Activated CD8-positive, alpha-beta T cell treated with anti-CD3 and anti-CD28 coated beads for 36 hours (primary cell): Measurements from ENCODE around the gene MEIG1. TPM values are rescaled to one million over a fixed set of nuclear protein-coding genes. Genes with fewer than 3 reads are reported as not detected.

Experiments
- ATAC-seq: fragments of 200-7000 bp; cut with Tn5 transposase; one replicate; pipeline ENCODE4 v1.10.0; 2021; ENCODE audit warnings: mild to moderate bottlenecking, moderate library complexity
- CTCF ChIA-PET: fragments of 350-600 bp; sonication (Branson Sonifier 250); formaldehyde crosslinking; loops from one replicate; lab custom pipeline; 2021; ENCODE audit warnings: antibody characterized with exemption; lab: Charles Lee
- POLR2A ChIA-PET: fragments of 350-600 bp; sonication (Branson Sonifier 250); formaldehyde crosslinking; loops from one replicate; lab custom pipeline; 2021; ENCODE audit warnings: antibody characterized with exemption; lab: Charles Lee
- DNase-seq: peaks from one replicate; pipeline ENCODE4 v3.0.0-alpha.2; 2020
- H3K27ac Mint-ChIP-seq: one replicate; pipeline ENCODE4 v1.8.0; 2021; ENCODE audit warnings: mild to moderate bottlenecking, mixed read lengths
- H3K27me3 Mint-ChIP-seq: one replicate; pipeline ENCODE4 v1.8.0; 2021; ENCODE audit warnings: mixed read lengths
- H3K36me3 Mint-ChIP-seq: one replicate; pipeline ENCODE4 v1.8.0; 2021; ENCODE audit warnings: low read depth, mixed read lengths
- H3K4me1 Mint-ChIP-seq: one replicate; pipeline ENCODE4 v1.8.0; 2021; ENCODE audit warnings: low read depth, mixed read lengths
- H3K4me3 Mint-ChIP-seq: one replicate; pipeline ENCODE4 v1.8.0; 2021; ENCODE audit warnings: mild to moderate bottlenecking, moderate library complexity, mixed read lengths
- H3K9me3 Mint-ChIP-seq: one replicate; pipeline ENCODE4 v1.8.0; 2021; ENCODE audit warnings: mixed read lengths
- intact Hi-C: fragments of 100-400 bp; cut with micrococcal nuclease; formaldehyde crosslinking; loops from one replicate; pipeline ENCODE4 v1.10.0; 2022
- total RNA-seq, 2 experiments: library from RNA; stranded (reverse); gene quantifications; one replicate each; pipeline ENCODE4 v1.2.3, GENCODE V29; 2021
- TF ChIP-seq, protein P1 (sequence below): fragments of 200-600 bp; IDR thresholded peaks from one replicate; pipeline ENCODE4 v1.8.0; 2022; ENCODE audit warnings: antibody characterized with exemption, mild to moderate bottlenecking

The MEIG1 gene, protein sequence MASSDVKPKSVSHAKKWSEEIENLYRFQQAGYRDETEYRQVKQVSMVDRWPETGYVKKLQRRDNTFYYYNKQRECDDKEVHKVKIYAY
- total RNA-seq: under 1 TPM in 1 of 2 experiments, not detected in 1; 0.79 TPM

DNA sequence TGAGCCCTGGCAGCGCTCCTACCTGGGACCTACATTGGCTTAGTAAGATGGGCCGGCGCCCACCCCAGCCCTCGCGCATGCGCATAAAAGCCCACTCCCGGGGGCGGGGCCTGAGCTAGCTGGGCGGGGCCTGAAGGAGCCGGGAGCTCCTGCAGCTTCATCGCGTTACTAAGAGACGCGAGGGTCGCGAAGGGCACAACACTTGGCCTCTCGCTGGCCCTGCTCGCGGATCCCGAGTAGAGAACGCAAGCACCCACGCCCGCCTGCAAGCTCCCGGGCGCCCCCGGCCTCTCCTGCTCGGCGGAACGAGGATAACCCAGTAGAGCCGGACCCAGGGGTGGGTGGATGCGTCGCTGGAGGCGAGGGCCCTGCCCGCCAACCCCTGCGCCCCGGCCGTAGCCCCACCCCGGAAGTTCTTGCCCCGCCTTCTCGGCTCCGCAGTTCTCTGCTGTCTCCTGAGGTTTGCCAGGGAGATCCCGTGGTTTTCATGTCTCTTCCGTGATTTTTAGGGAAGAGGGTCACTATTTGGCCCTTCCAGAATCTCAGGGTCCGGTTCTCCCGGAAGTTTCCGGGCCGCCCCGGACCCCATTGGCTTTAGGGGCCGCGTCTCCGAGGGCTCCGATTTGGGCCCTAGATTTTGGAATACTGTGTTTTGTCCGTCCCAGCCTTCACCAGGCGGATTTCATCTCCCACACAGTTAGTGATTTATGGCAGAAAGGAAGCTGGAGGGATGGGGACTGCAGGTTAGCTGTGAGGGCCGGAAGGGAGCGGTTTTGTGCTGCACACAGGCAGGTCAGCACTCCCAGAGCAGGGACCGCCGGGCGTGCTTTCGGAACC is at the start of gene MEIG1:
Gene MEIG1, plus strand, starts transcription at position 168 of the 837 bp plus-strand sequence. CDS start 7,081 bp downstream, outside the sequence.
- peak; percentile 94 for DNase-seq
- CTCF ChIA-PET: interaction anchor here (0.7 to 3.7 kb wide), 6 partner anchors 12 to 396 kb away, joined by 3 to 18 read pairs (median 3); no protein-coding TSS in a partner anchor
- H3K4me1 Mint-ChIP-seq: peaks cover 20% of the 10 kb centered on the region
- peak within 1 kb of the TSS; percentile 98 for H3K4me3 Mint-ChIP-seq
- H3K9me3 Mint-ChIP-seq: no peaks in the 10 kb centered on the region
- peak within 1 kb of the TSS; percentile 99 for H3K27ac Mint-ChIP-seq
- ATAC-seq: peak; percentile 88
- intact Hi-C loops: loop anchor here (10.0 kb wide), 1 partner anchor 125 kb away; the partner anchor contains the start of genes CDNF, HSPA14 and MSANTD7
- no peaks in the 10 kb centered on the region for H3K36me3 Mint-ChIP-seq
- no peaks in the 10 kb centered on the region for H3K27me3 Mint-ChIP-seq
- POLR2A ChIA-PET: interaction anchor here (0.6 to 1.4 kb wide), 6 partner anchors 9 to 370 kb away, joined by 3 to 7 read pairs (median 4); partner anchors contain the start of genes HSPA14, MSANTD7 and SUV39H2
- TF ChIP-seq, protein P1, sequence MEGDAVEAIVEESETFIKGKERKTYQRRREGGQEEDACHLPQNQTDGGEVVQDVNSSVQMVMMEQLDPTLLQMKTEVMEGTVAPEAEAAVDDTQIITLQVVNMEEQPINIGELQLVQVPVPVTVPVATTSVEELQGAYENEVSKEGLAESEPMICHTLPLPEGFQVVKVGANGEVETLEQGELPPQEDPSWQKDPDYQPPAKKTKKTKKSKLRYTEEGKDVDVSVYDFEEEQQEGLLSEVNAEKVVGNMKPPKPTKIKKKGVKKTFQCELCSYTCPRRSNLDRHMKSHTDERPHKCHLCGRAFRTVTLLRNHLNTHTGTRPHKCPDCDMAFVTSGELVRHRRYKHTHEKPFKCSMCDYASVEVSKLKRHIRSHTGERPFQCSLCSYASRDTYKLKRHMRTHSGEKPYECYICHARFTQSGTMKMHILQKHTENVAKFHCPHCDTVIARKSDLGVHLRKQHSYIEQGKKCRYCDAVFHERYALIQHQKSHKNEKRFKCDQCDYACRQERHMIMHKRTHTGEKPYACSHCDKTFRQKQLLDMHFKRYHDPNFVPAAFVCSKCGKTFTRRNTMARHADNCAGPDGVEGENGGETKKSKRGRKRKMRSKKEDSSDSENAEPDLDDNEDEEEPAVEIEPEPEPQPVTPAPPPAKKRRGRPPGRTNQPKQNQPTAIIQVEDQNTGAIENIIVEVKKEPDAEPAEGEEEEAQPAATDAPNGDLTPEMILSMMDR: no peak

DNA sequence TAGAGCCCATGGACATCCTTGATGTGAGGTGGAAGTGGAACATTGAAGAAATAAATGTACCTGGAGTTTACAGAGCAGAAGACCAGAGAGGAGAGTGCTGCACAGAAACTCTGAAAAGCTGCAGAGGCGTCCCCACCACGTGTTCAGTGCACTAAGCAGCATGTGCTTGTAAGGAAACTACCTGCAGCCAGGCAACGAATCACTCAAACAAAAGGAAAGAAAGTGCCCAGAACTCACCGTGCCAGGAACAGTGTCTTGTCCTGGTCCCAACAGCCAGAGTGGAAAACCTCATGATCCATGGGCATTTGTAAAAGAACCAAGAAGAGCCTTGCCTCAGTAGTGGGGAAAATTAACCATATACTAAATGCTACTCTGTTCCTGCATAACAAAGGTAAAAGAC is 48.2 kb upstream of the MEIG1 start:
- POLR2A ChIA-PET: no interaction called here
- Mint-ChIP-seq H3K9me3 (peaks cover 11% of the 10 kb centered on the region), H3K36me3 (peaks cover 84% of the 10 kb centered on the region), H3K27ac (no peak overlapping the region), H3K4me1 (peaks cover 16% of the 10 kb centered on the region), H3K4me3 (no peak overlapping the region), H3K27me3 (no peaks in the 10 kb centered on the region)
- intact Hi-C loops: no loop called here
- ATAC-seq (no peak), DNase-seq (no peak)
- CTCF ChIA-PET: interaction anchor here (1.7 kb wide), 1 partner anchor 8 kb away, joined by 4 read pairs; no protein-coding TSS in a partner anchor
- TF ChIP-seq, protein P1: no peak

DNA sequence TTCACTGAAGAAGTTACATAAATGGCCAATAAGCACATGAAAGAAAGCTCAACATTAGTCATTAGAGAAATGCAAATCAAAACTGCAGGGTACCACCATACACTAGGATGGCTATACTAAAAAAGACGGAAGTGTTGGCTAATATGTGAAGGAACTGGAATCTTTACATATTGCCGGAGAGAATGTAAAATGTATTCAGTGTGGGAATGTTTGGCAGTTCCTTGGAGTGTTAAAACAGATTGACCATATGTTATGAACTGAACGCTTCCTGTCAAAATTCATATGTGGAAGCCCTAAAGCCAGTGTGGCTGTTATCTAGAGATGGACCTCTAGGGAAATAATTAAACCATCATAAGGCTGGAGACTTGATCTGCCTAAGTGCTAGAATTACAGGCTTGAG is 47.4 kb upstream of the MEIG1 start:
- POLR2A ChIA-PET: no interaction called here
- ATAC-seq (no peak), DNase-seq (no peak)
- CTCF ChIA-PET: interaction anchor here (1.7 kb wide), 1 partner anchor 9 kb away, joined by 4 read pairs; no protein-coding TSS in a partner anchor
- Mint-ChIP-seq H3K27me3 (no peaks in the 10 kb centered on the region), H3K36me3 (peaks cover 87% of the 10 kb centered on the region), H3K27ac (no peak overlapping the region), H3K4me1 (peaks cover 15% of the 10 kb centered on the region), H3K9me3 (peaks cover 14% of the 10 kb centered on the region), H3K4me3 (no peak overlapping the region)
- intact Hi-C loops: no loop called here
- TF ChIP-seq, protein P1: no peak

DNA sequence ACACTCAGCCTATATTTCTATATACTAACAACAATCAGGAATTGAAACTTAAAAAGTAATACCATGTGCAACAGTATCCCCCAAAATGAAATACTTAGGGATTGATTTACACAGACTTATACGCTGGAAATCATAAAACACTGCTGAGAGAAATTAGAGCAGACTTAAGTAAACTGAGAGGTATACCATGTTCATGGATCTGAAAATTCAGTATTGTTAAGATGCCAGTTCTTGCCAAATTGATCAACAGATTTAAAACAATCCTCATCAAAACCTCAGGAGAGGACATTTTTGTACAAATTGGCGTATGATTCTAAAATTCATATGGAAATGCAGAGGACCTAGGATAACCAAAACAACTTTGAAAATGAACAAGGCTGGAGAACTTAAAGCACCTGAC is 42.6 kb upstream of the MEIG1 start:
- CTCF ChIA-PET: no interaction called here
- Mint-ChIP-seq H3K4me1 (peaks cover 11% of the 10 kb centered on the region), H3K27me3 (no peaks in the 10 kb centered on the region), H3K4me3 (no peak overlapping the region), H3K9me3 (peaks cover 11% of the 10 kb centered on the region), H3K36me3 (peaks cover 88% of the 10 kb centered on the region), H3K27ac (no peak overlapping the region)
- TF ChIP-seq, protein P1: no peak
- POLR2A ChIA-PET: no interaction called here
- ATAC-seq: no peak
- no peak for DNase-seq
- intact Hi-C loops: no loop called here
